ENCODE measurements around the gene ELAVL1. TPM values are rescaled to one million over a fixed set of nuclear protein-coding genes. Genes with fewer than 3 reads are reported as not detected.

ELAVL1 gene
- polyA plus RNA-seq, 1 donor: 56.0 TPM

DNA sequence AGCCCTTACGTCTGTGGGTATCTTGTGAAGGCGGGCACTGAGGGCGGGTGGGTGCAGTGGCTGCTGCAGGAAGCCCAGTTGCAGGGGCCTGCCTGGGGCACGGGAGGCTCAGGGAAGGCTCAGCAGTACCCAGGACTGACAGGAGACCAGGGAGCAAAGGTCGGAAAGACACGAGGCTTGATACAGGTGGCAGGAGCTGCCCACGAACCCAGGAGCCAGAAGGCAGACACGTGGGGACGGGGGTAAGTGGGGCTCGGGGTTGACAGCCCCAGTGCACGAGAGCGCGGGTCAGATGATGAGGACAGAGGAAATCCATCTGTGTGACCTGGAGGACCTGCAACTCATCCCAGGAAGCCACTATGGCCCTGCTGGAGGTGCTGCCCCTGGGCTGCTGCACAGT lies 25.3 kb downstream of the ELAVL1 start:
- no CpG with 5 or more reads among the region's 13 CpGs for WGBS (ENCODE audit: insufficient coverage, low lambda C conversion rate)
- peaks cover 93% of the 10 kb centered on the region for H3K36me3 ChIP-seq (ENCODE audit: control insufficient read depth, insufficient read depth, low read length)
- no peaks in the 10 kb centered on the region for H3K27me3 ChIP-seq (ENCODE audit: control insufficient read depth, insufficient read depth, low read length)
- H3K4me1 ChIP-seq (ENCODE audit: control insufficient read depth, insufficient read depth, low read length): peaks cover 14% of the 10 kb centered on the region
- H3K27ac ChIP-seq (ENCODE audit: low read length): no peak overlapping the region
- no peak overlapping the region for H3K4me3 ChIP-seq (ENCODE audit: low read length)
- DNase-seq: peak; percentile 50 to 73
- no peaks in the 10 kb centered on the region for H3K9me3 ChIP-seq (ENCODE audit: control insufficient read depth, low read depth, low read length)

GRCh38 chr19:7979559-7979958 lies 25.9 kb downstream of the ELAVL1 start:
- Histone ChIP-seq H3K9me3 (ENCODE audit: control insufficient read depth, low read depth, low read length) (no peaks in the 10 kb centered on the region), H3K36me3 (ENCODE audit: control insufficient read depth, insufficient read depth, low read length) (peaks cover 93% of the 10 kb centered on the region), H3K4me1 (ENCODE audit: control insufficient read depth, insufficient read depth, low read length) (peaks cover 14% of the 10 kb centered on the region), H3K27ac (ENCODE audit: low read length) (peak overlapping the region; percentile 20), H3K4me3 (ENCODE audit: low read length) (no peak overlapping the region), H3K27me3 (ENCODE audit: control insufficient read depth, insufficient read depth, low read length) (no peaks in the 10 kb centered on the region)
- no peak for DNase-seq
- no CpG with 5 or more reads among the region's 8 CpGs for WGBS (ENCODE audit: insufficient coverage, low lambda C conversion rate)

DNA sequence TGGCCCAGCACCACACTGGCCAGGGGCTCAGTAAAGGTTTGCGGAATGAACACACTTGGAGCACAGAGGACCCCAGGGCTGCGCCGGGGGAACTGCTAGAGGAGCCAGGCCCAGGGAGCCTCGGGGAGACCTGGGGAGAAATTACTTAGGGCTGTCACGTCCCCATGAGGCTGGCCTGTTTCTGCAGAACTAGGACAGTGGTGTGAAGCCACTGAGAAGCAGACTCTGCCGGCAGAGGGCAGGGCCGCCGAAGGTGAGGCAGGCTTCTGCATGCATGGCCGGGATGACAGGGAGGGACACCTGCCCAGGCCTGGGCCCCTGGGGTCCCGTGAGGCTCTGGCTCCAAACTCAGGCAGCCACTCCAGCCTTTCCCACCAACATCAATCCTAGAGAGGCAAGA lies 26.4 kb downstream of the ELAVL1 start:
- no peak for DNase-seq
- Histone ChIP-seq H3K27ac (ENCODE audit: low read length) (no peak overlapping the region), H3K36me3 (ENCODE audit: control insufficient read depth, insufficient read depth, low read length) (peaks cover 93% of the 10 kb centered on the region), H3K4me3 (ENCODE audit: low read length) (no peak overlapping the region), H3K4me1 (ENCODE audit: control insufficient read depth, insufficient read depth, low read length) (peaks cover 14% of the 10 kb centered on the region), H3K27me3 (ENCODE audit: control insufficient read depth, insufficient read depth, low read length) (no peaks in the 10 kb centered on the region), H3K9me3 (ENCODE audit: control insufficient read depth, low read depth, low read length) (no peaks in the 10 kb centered on the region)
- no CpG with 5 or more reads among the region's 10 CpGs for WGBS (ENCODE audit: insufficient coverage, low lambda C conversion rate)

- DNase-seq: no peak
- Histone ChIP-seq H3K36me3 (ENCODE audit: control insufficient read depth, insufficient read depth, low read length) (peaks cover 93% of the 10 kb centered on the region), H3K27me3 (ENCODE audit: control insufficient read depth, insufficient read depth, low read length) (no peaks in the 10 kb centered on the region), H3K9me3 (ENCODE audit: control insufficient read depth, low read depth, low read length) (no peaks in the 10 kb centered on the region), H3K27ac (ENCODE audit: low read length) (no peak overlapping the region), H3K4me3 (ENCODE audit: low read length) (no peak overlapping the region), H3K4me1 (ENCODE audit: control insufficient read depth, insufficient read depth, low read length) (peaks cover 14% of the 10 kb centered on the region)
- WGBS (ENCODE audit: insufficient coverage, low lambda C conversion rate): no CpG with 5 or more reads among the region's 12 CpGs
These were observed 27.1 kb downstream of the ELAVL1 start for GRCh38 chr19:7978179-7978825.

DNA sequence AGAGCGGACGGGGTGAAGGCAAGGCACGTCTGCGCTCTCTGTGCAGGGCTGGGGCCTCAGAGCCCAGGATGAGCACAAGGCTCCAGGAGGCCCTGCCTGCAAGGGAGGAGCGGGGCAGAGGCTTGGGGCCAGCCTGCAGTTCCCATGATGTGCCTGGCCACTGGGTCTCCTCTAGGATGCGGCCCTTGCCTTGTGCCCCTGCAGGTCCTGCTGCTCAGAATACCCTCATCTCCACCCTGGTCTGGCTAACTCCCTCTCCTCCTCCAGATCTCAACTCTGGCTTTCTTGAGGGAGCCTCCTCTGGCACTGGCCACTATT lies 27.8 kb downstream of the ELAVL1 start:
- peaks cover 14% of the 10 kb centered on the region for H3K4me1 ChIP-seq (ENCODE audit: control insufficient read depth, insufficient read depth, low read length)
- H3K36me3 ChIP-seq (ENCODE audit: control insufficient read depth, insufficient read depth, low read length): peaks cover 86% of the 10 kb centered on the region
- no peaks in the 10 kb centered on the region for H3K9me3 ChIP-seq (ENCODE audit: control insufficient read depth, low read depth, low read length)
- H3K27me3 ChIP-seq (ENCODE audit: control insufficient read depth, insufficient read depth, low read length): no peaks in the 10 kb centered on the region
- no peak for DNase-seq
- H3K27ac ChIP-seq (ENCODE audit: low read length): no peak overlapping the region
- WGBS (ENCODE audit: insufficient coverage, low lambda C conversion rate): no CpG with 5 or more reads among the region's 6 CpGs
- no peak overlapping the region for H3K4me3 ChIP-seq (ENCODE audit: low read length)

- no peaks in the 10 kb centered on the region for H3K27me3 ChIP-seq (ENCODE audit: control insufficient read depth, insufficient read depth, low read length)
- no peak for DNase-seq
- H3K4me1 ChIP-seq (ENCODE audit: control insufficient read depth, insufficient read depth, low read length): peaks cover 14% of the 10 kb centered on the region
These were observed 28.3 kb downstream of the ELAVL1 start for GRCh38 chr19:7977021-7977722.

GRCh38 chr19:7976461-7976860 lies 29.0 kb downstream of the ELAVL1 start:
- WGBS (ENCODE audit: insufficient coverage, low lambda C conversion rate): 94% methylated on average over 3 of the region's 4 CpGs
- peaks cover 84% of the 10 kb centered on the region for H3K36me3 ChIP-seq (ENCODE audit: control insufficient read depth, insufficient read depth, low read length)

More at GRCh38 chr19:7977021-7977722, 28.3 kb downstream of the ELAVL1 start:
- Histone ChIP-seq H3K36me3 (ENCODE audit: control insufficient read depth, insufficient read depth, low read length) (peaks cover 84% of the 10 kb centered on the region), H3K4me3 (ENCODE audit: low read length) (no peak overlapping the region), H3K27ac (ENCODE audit: low read length) (no peak overlapping the region), H3K9me3 (ENCODE audit: control insufficient read depth, low read depth, low read length) (no peaks in the 10 kb centered on the region)
- no CpG with 5 or more reads among the region's 15 CpGs for WGBS (ENCODE audit: insufficient coverage, low lambda C conversion rate)

GRCh38 chr19:7975037-7975436 lies 30.4 kb downstream of the ELAVL1 start:
- H3K4me1 ChIP-seq (ENCODE audit: control insufficient read depth, insufficient read depth, low read length): peaks cover 8% of the 10 kb centered on the region
- WGBS (ENCODE audit: insufficient coverage, low lambda C conversion rate): no CpG with 5 or more reads among the region's 7 CpGs
- no peak for DNase-seq
- no peaks in the 10 kb centered on the region for H3K27me3 ChIP-seq (ENCODE audit: control insufficient read depth, insufficient read depth, low read length)
- no peak overlapping the region for H3K27ac ChIP-seq (ENCODE audit: low read length)
- H3K4me3 ChIP-seq (ENCODE audit: low read length): no peak overlapping the region
- H3K9me3 ChIP-seq (ENCODE audit: control insufficient read depth, low read depth, low read length): no peaks in the 10 kb centered on the region
- H3K36me3 ChIP-seq (ENCODE audit: control insufficient read depth, insufficient read depth, low read length): peaks cover 77% of the 10 kb centered on the region

More at GRCh38 chr19:7976461-7976860, 29.0 kb downstream of the ELAVL1 start:
- Histone ChIP-seq H3K4me3 (ENCODE audit: low read length) (no peak overlapping the region), H3K27me3 (ENCODE audit: control insufficient read depth, insufficient read depth, low read length) (no peaks in the 10 kb centered on the region), H3K4me1 (ENCODE audit: control insufficient read depth, insufficient read depth, low read length) (peaks cover 14% of the 10 kb centered on the region), H3K9me3 (ENCODE audit: control insufficient read depth, low read depth, low read length) (no peaks in the 10 kb centered on the region), H3K27ac (ENCODE audit: low read length) (no peak overlapping the region)
- DNase-seq: no peak

DNA sequence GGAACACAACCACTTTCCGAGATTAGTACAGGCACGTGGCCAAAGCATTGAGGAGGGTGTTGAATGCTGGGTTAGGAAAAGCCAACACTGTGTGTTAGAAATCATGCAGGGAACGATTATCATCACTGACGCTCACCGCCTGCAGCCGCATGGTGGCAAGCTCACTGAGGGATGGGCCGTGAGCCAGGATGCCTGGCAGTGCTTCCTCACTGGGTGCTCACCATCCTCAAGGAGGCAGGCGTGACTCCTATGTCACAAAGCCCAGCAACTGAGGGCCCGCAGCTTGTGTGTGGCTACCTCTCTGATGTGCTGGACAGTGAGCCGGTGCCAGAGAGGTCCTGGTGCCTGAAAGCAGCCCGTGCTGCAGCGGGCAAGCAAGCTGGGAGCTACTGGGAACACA lies 31.6 kb downstream of the ELAVL1 start:
- WGBS (ENCODE audit: insufficient coverage, low lambda C conversion rate): no CpG with 5 or more reads among the region's 12 CpGs
- H3K36me3 ChIP-seq (ENCODE audit: control insufficient read depth, insufficient read depth, low read length): peaks cover 74% of the 10 kb centered on the region
- DNase-seq: no peak
- no peak overlapping the region for H3K4me3 ChIP-seq (ENCODE audit: low read length)
- H3K4me1 ChIP-seq (ENCODE audit: control insufficient read depth, insufficient read depth, low read length): no peaks in the 10 kb centered on the region
- no peaks in the 10 kb centered on the region for H3K9me3 ChIP-seq (ENCODE audit: control insufficient read depth, low read depth, low read length)
- H3K27ac ChIP-seq (ENCODE audit: low read length): no peak overlapping the region
- H3K27me3 ChIP-seq (ENCODE audit: control insufficient read depth, insufficient read depth, low read length): no peaks in the 10 kb centered on the region

DNA sequence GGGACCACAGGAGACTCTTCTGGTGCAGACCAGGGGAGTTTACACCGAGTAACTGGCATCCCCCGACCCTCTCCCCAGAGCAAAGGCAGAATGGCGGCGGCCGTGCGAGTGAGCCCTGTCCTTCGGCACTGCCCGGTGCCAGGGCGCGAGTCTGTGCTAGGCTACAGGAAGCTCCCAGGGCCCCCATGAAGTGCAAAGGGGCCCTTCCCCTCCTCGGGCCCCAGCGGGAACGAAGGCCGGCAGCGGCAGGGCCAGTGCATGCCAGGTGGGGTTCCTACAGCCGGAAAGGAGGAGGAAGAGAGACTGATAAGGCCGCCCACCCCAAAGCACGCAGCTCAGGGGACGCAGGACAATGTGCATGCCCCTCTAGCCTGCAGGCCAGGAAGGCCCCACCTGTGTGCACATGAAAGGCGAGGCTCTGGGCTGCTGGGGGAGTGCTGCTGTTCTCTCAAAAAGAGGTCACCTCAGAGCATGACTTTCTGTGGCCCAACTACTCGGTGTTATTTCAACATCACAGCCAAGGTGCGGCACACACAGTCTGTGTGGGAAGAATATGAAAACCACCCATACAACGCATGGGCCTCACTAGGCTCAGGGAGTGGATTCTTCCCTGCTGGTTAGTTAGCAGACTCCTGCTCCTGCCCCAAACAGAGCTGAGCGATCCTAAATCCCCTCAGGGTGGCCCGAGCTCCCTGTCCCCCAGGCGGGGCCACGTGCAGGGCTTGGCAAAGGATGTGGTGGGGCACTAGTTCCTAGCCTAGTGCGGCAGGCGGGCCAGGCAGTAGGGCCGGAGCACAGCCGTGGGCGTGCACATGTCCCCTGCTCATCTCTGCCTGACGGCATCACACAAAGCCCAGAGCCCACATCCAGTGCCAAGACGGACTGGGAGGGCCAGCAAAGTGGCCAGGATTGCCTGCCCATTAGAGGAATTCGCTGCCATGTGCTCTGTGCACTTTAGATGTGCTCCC lies 33.6 kb downstream of the ELAVL1 start:
- WGBS (ENCODE audit: insufficient coverage, low lambda C conversion rate): no CpG with 5 or more reads among the region's 35 CpGs
- Histone ChIP-seq H3K4me1 (ENCODE audit: control insufficient read depth, insufficient read depth, low read length) (no peaks in the 10 kb centered on the region), H3K9me3 (ENCODE audit: control insufficient read depth, low read depth, low read length) (no peaks in the 10 kb centered on the region), H3K27ac (ENCODE audit: low read length) (no peak overlapping the region), H3K4me3 (ENCODE audit: low read length) (no peak overlapping the region), H3K36me3 (ENCODE audit: control insufficient read depth, insufficient read depth, low read length) (peaks cover 74% of the 10 kb centered on the region), H3K27me3 (ENCODE audit: control insufficient read depth, insufficient read depth, low read length) (no peaks in the 10 kb centered on the region)
- DNase-seq: peak in 1 of 2 donors; percentile 26

Measured in large intestine (tissue), 3 donors.